Right atrium auricular region (tissue), 2 donors: ENCODE data around the gene SLC5A1. TPM values are rescaled to one million over a fixed set of nuclear protein-coding genes. Genes with fewer than 3 reads are reported as not detected.

Experiments
- DNase-seq: peaks from one replicate; pipeline ENCODE4 v3.0.0-alpha.2; 2019; ENCODE audit warnings: low spot score
- H3K27ac ChIP-seq, 2 donors: fragments of 200-600 bp; sonication (generic); 1 replicate in 1 of 2; 2 replicates in 1 of 2; pipeline ENCODE4 v1.5.1; 2016 to 2019
- H3K27me3 ChIP-seq, 2 donors: fragments of 200-600 bp; sonication (generic); one replicate each; pipeline versions ENCODE4 v1.5.1 to v1.6.0; 2017 to 2019
- H3K36me3 ChIP-seq: fragments of 200-600 bp; sonication (generic); one replicate; pipeline ENCODE4 v1.5.1; 2016
- H3K4me1 ChIP-seq, 2 donors: fragments of 200-600 bp; sonication (generic); one replicate each; pipeline versions ENCODE4 v1.5.1 to v1.6.0; 2017 to 2019
- H3K4me3 ChIP-seq, 2 donors: fragments of 200-600 bp; sonication (generic); 1 replicate in 1 of 2; 2 replicates in 1 of 2; pipeline ENCODE4 v1.5.1; 2017 to 2019; ENCODE audit warnings: mild to moderate bottlenecking in 1 of 2, moderate library complexity in 1 of 2
- H3K9me3 ChIP-seq, 2 donors: fragments of 200-600 bp; sonication (generic); one replicate each; pipeline ENCODE4 v1.5.1; 2019
- total RNA-seq, 2 donors: library from RNA; depleted of rRNA; stranded (reverse); fragments of >200 nt; gene quantifications; one replicate each; pipeline ENCODE4 v1.1.0, GENCODE V29; 2016
- TF ChIP-seq, protein P1 (sequence below), 2 donors: fragments of 200-600 bp; sonication (generic); IDR thresholded peaks; one replicate each; pipeline ENCODE4 v1.5.1; 2019; ENCODE audit warnings: antibody characterized with exemption in 2 of 2

SLC5A1 gene
- total RNA-seq, 2 donors from 2014 or later = 34.9 to 67.5 TPM

DNA sequence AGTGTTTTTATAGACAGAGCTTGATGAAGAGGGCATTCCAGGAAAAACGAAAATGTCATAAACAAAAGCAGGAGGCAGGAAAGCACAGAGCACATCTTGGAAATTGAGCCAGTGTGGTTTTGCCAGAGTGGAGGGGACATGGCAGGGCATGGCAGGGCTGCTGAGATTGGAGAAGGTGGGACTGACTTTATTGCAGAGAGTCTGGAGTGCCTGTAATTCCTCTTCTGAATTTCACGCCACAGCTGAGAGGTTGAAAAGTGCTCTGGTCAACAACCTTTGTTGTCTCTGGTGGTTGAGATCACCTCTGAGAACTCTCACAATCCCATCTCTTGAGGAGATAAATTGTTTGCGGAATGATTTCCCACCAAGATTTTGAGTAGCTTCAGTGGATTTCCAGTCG lies 16.4 kb downstream of the SLC5A1 start:
- DNase-seq = no peak
- H3K4me1 ChIP-seq = peaks cover 0 to under 1% of the 10 kb centered on the region in 2 donors
- H3K27me3 ChIP-seq = no peaks in the 10 kb centered on the region
- peak overlapping the region; percentile 42 to 46 for H3K4me3 ChIP-seq
- H3K36me3 ChIP-seq = no peaks in the 10 kb centered on the region
- H3K27ac ChIP-seq = peak overlapping the region; percentile 48 to 76
- H3K9me3 ChIP-seq = no peaks in the 10 kb centered on the region
- TF ChIP-seq, protein P1, sequence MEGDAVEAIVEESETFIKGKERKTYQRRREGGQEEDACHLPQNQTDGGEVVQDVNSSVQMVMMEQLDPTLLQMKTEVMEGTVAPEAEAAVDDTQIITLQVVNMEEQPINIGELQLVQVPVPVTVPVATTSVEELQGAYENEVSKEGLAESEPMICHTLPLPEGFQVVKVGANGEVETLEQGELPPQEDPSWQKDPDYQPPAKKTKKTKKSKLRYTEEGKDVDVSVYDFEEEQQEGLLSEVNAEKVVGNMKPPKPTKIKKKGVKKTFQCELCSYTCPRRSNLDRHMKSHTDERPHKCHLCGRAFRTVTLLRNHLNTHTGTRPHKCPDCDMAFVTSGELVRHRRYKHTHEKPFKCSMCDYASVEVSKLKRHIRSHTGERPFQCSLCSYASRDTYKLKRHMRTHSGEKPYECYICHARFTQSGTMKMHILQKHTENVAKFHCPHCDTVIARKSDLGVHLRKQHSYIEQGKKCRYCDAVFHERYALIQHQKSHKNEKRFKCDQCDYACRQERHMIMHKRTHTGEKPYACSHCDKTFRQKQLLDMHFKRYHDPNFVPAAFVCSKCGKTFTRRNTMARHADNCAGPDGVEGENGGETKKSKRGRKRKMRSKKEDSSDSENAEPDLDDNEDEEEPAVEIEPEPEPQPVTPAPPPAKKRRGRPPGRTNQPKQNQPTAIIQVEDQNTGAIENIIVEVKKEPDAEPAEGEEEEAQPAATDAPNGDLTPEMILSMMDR (IDR thresholded peaks at IDR 0.05) = no peak

DNA sequence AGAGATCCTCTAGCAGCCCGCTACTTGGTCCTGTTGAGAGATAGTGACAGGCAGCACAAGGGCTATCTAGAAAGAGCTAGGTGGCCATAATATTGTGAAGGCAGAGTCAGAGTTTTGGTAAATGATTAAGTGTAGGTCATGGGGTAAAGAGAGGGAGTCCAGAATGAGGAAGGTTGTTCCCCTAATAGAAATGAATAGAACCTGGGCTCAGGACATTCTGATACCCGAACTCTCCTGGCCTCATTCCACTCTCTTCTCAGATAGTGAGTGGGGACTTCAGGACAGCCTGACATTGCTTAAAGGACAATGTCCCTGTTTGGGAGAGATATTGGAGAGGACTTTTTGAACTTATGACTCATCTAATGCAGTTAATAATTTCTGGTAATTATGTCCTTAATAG lies 20.6 kb downstream of the SLC5A1 start:
- TF ChIP-seq, protein P1 (IDR thresholded peaks at IDR 0.05) = no peak
- Histone ChIP-seq H3K27ac (peak overlapping the region; percentile 31 to 77), H3K4me1 (peaks cover 0 to 12% of the 10 kb centered on the region in 2 donors), H3K36me3 (no peaks in the 10 kb centered on the region), H3K4me3 (no peak overlapping the region), H3K27me3 (no peaks in the 10 kb centered on the region), H3K9me3 (no peaks in the 10 kb centered on the region)
- no peak for DNase-seq

DNA sequence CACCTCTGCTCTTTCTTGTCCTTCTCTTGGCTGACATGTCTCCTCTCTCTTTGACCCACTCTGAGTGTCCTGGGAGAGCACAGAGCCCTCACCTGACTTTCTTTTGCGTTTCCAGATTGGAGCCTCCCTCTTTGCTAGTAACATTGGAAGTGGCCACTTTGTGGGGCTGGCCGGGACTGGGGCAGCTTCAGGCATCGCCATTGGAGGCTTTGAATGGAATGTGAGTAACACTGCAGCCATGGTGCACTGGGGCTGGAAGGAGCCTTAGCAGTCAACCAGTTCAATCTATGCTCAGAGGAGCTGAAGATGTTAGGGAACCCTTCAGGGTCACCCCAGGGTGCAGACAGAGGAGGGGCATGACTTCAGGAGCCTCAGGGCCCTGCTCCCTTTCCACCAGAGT lies 23.8 kb downstream of the SLC5A1 start:
- no peaks in the 10 kb centered on the region for H3K9me3 ChIP-seq
- H3K27ac ChIP-seq = no peak overlapping the region
- no peak overlapping the region for H3K4me3 ChIP-seq
- TF ChIP-seq, protein P1 (IDR thresholded peaks at IDR 0.05) = no peak
- H3K36me3 ChIP-seq = peaks cover 5% of the 10 kb centered on the region
- no peaks in the 10 kb centered on the region for H3K27me3 ChIP-seq
- peaks cover 0 to 12% of the 10 kb centered on the region in 2 donors for H3K4me1 ChIP-seq
- no peak for DNase-seq

DNA sequence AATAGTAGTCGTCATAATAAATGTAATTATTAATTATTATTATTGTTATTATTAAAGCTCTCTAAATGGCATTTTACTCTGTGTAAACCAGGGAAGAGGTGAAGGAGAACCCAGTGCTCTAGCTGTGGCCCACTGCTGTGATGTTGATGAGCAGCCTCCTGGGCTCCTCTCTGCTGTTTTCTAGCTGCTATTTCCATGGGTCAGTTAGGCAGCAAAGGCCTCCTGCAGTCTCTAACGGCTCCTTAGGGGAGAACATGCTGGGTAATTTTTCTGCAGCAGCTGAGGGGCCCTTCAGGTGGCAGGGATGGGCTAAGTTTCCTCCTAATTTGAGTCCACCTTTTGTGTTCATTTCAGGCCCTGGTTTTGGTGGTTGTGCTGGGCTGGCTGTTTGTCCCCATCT lies 24.6 kb downstream of the SLC5A1 start:
- no peak for DNase-seq
- peaks cover 0 to 12% of the 10 kb centered on the region in 2 donors for H3K4me1 ChIP-seq

DNA sequence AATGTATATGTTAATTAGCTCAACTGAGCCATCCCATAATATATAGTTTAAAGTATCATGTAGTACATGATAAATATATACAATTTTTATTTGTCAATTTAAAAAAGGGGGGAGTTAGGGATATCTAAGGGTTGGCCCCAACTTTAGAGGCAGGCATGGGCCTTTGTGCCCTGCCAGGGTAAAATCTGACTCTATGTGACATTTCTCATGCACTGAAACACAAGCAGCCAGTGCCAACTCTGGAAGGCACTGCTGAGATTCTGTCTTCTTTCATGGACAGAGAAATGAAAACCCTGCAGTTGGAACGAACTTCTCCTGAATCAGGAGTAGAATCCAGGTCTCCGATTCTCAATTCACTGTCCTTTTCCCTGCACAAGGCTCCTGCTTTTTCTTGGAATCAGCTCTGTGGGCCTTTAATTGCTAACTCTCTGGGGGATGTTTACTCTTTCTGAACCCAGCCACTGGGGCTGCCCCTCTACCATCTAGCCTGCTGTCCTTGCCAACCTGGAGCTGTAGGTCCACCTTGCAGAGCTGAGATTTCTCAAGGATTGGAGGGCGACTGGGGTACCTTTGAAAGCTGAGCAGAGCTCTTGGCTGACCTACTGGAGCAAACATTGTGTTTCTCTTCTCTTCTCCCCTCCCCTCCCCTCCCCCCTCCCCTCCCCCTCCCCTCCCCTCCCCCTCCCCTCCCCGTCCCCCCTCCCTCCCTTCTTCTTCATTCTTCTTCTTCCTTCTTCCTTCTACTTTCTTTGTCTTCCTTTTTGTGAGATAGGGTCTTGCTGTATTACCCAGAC lies 26.7 kb downstream of the SLC5A1 start:
- DNase-seq = no peak
- Histone ChIP-seq H3K27me3 (no peaks in the 10 kb centered on the region), H3K4me3 (no peak overlapping the region), H3K4me1 (peaks cover 0 to 8% of the 10 kb centered on the region in 2 donors), H3K9me3 (no peaks in the 10 kb centered on the region), H3K27ac (no peak overlapping the region), H3K36me3 (peaks cover 10% of the 10 kb centered on the region)
- TF ChIP-seq, protein P1 (IDR thresholded peaks at IDR 0.05) = no peak

More for the DNA sequence above, 24.6 kb downstream of the SLC5A1 start:
- TF ChIP-seq, protein P1 (IDR thresholded peaks at IDR 0.05) = no peak
- Histone ChIP-seq H3K27me3 (no peaks in the 10 kb centered on the region), H3K27ac (no peak overlapping the region), H3K36me3 (peaks cover 5% of the 10 kb centered on the region), H3K4me3 (no peak overlapping the region), H3K9me3 (no peaks in the 10 kb centered on the region)
